Fibroblast of lung (primary cell): ENCODE data around the gene STAB2.

Experiments
- CTCF ChIP-seq, 2 donors: IDR thresholded peaks in 1 of 2; conservative IDR thresholded peaks in 1 of 2; 1 replicate in 1 of 2; 2 replicates in 1 of 2; pipeline ENCODE4 v1.5.1; 2011 to 2012; ENCODE audit warnings: low read length in 2 of 2, control low read depth in 1 of 2, inconsistent platforms in 1 of 2, low read depth in 1 of 2, mild to moderate bottlenecking in 1 of 2
- EZH2 ChIP-seq: IDR thresholded peaks from 2 replicates; pipeline ENCODE4 v1.5.1; 2012; ENCODE audit warnings: low read length, control low read depth, mild to moderate bottlenecking; ENCODE audit errors: missing control alignments

GRCh38 chr12:103715494-103715893, 128.4 kb downstream of the STAB2 start:
- TF ChIP-seq EZH2 (no peak), CTCF (conservative IDR thresholded peaks at IDR 0.05 in 1 of 2, IDR thresholded peaks at IDR 0.05 in 1 of 2; ENCODE audit: low read depth in 1 of 2, low read length in 2 of 2) (no peak)
